HepG2 (cell line): ENCODE data around the gene BCAS3. TPM values are rescaled to one million over a fixed set of nuclear protein-coding genes. Genes with fewer than 3 reads are reported as not detected.

Experiments
- ATAC-seq: fragments of 200-7000 bp; cut with Tn5 transposase; 3 replicates; pipeline ENCODE4 v1.9.1; 2020; ENCODE audit warnings: mild to moderate bottlenecking, moderate library complexity
- BruUV-seq: library from RNA; stranded (reverse); fragments of 400-500 nt; replicated peaks from 2 replicates; lab custom pipeline; 2021; lab: Mats Ljungman, UMichigan
- CTCF ChIA-PET: fragments of 300-600 bp; formaldehyde crosslinking; extraction: SDS; loops from one replicate; lab custom pipeline; 2021; ENCODE audit warnings: low total read pairs, inconsistent platforms, low intra/inter-chr PET ratio; lab: Yijun Ruan, JAX
- POLR2A ChIA-PET: fragments of 350-600 bp; sonication (Branson Sonifier 250); formaldehyde crosslinking; loops from one replicate; lab custom pipeline; 2020; ENCODE audit warnings: antibody characterized with exemption, inconsistent platforms; lab: Yijun Ruan, JAX
- DNase-seq: peaks from one replicate; pipeline ENCODE4 v3.0.0-alpha.2; 2015; ENCODE audit warnings: low spot score
- FAIRE-seq: peaks from 3 replicates; lab custom pipeline; 2011; peaks lifted over from hg19 to GRCh38; lab: Jason Lieb, UNC
- H2AFZ ChIP-seq: one replicate; pipeline ENCODE4 v1.6.1; 2011; ENCODE audit warnings: low read length, inconsistent platforms
- H3K27ac ChIP-seq: fragments of 300-600 bp; 3 replicates; pipeline ENCODE4 v1.8.0; 2011; ENCODE audit warnings: mixed run types, mild to moderate bottlenecking, mixed read lengths, low read length, inconsistent platforms; ENCODE audit not compliant: insufficient read depth; ENCODE audit errors: extremely low read length
- H3K27me3 ChIP-seq, 2 experiments: fragments of 200-600 bp in 1 of 2; 2 replicates in 1 of 2; 3 replicates in 1 of 2; pipeline versions ENCODE4 v1.6.0 to v1.8.0; 2011; ENCODE audit warnings: low read length in 2 of 2, mild to moderate bottlenecking in 2 of 2, moderate library complexity in 2 of 2, inconsistent platforms in 1 of 2; ENCODE audit not compliant: insufficient read depth in 2 of 2, control insufficient read depth in 1 of 2
- H3K36me3 ChIP-seq, 2 experiments: fragments of 200-600 bp in 1 of 2; replicated peaks in 1 of 2; 2 replicates in 1 of 2; 3 replicates in 1 of 2; pipeline versions ENCODE4 v1.5.1 to v1.8.0; 2011; ENCODE audit warnings: low read length in 2 of 2, inconsistent platforms in 1 of 2; ENCODE audit not compliant: insufficient read depth in 2 of 2, control insufficient read depth in 1 of 2
- H3K4me1 ChIP-seq: 2 replicates; pipeline ENCODE4 v1.5.1; 2012; ENCODE audit warnings: low read length, inconsistent platforms; ENCODE audit not compliant: insufficient read depth
- H3K4me2 ChIP-seq: 2 replicates; pipeline ENCODE4 v1.6.0; 2011; ENCODE audit warnings: low read depth, low read length, inconsistent platforms
- H3K4me3 ChIP-seq, 3 experiments: fragments of 200-600 bp in 1 of 3; sonication (generic), shearing (Covaris generic) in 1 of 3; replicated peaks in 1 of 3; 2 replicates each; pipeline ENCODE4 v1.5.1; 2011 to 2016; ENCODE audit warnings: low read length in 3 of 3, inconsistent platforms in 2 of 3, low read depth in 2 of 3, mild to moderate bottlenecking in 2 of 3, control low read depth in 1 of 3, mixed read lengths in 1 of 3; ENCODE audit not compliant: insufficient read depth in 1 of 3
- H3K79me2 ChIP-seq: one replicate; pipeline ENCODE4 v1.6.1; 2011; ENCODE audit warnings: low read length, inconsistent platforms; ENCODE audit not compliant: insufficient read depth
- H3K9ac ChIP-seq: 2 replicates; pipeline ENCODE4 v1.6.0; 2011; ENCODE audit warnings: mild to moderate bottlenecking, low read depth, low read length, inconsistent platforms; ENCODE audit not compliant: insufficient read depth
- H3K9me3 ChIP-seq: 2 replicates; pipeline ENCODE4 v1.5.1; 2012; ENCODE audit warnings: mild to moderate bottlenecking, low read length
- H4K20me1 ChIP-seq: 2 replicates; pipeline ENCODE4 v1.6.0; 2011; ENCODE audit warnings: inconsistent platforms, mild to moderate bottlenecking, low read length, moderate library complexity; ENCODE audit not compliant: insufficient read depth
- PPARG ChIP-seq: conservative IDR thresholded peaks from 2 replicates; pipeline ENCODE4 v1.6.1; 2016; ENCODE audit warnings: missing biosample characterization, missing genetic modification reagents
- PRPF4 ChIP-seq: fragments of 200-400 bp; formaldehyde crosslinking; IDR thresholded peaks from 2 replicates; pipeline ENCODE4 v1.6.1; 2016; ENCODE audit warnings: low read length, low read depth; ENCODE audit not compliant: poor library complexity, severe bottlenecking
- SNAPC2 ChIP-seq: sonication (generic); formaldehyde crosslinking; IDR thresholded peaks from 2 replicates; pipeline ENCODE4 v1.8.1; 2022; ENCODE audit warnings: mild to moderate bottlenecking, missing genetic modification reagents
- TARDBP ChIP-seq: sonication (generic); formaldehyde crosslinking; IDR thresholded peaks from 2 replicates; pipeline ENCODE4 v1.8.0; 2022; ENCODE audit warnings: mild to moderate bottlenecking, missing genetic modification reagents
- XRCC5 ChIP-seq: fragments of 200-400 bp; formaldehyde crosslinking; optimal IDR thresholded peaks from 2 replicates; pipeline ENCODE3; 2017; ENCODE audit warnings: mild to moderate bottlenecking, low read length
- ZBTB3 ChIP-seq: sonication (generic); formaldehyde crosslinking; IDR thresholded peaks from 2 replicates; pipeline ENCODE4 v1.4.0; 2020; ENCODE audit warnings: low read depth, mild to moderate bottlenecking, moderate library complexity, missing genetic modification reagents, borderline replicate concordance
- ZFP36L2 ChIP-seq: sonication (generic); formaldehyde crosslinking; IDR thresholded peaks from 2 replicates; pipeline ENCODE4 v1.4.0; 2020; ENCODE audit warnings: missing genetic modification reagents
- ZNF430 ChIP-seq: sonication (generic); formaldehyde crosslinking; IDR thresholded peaks from 2 replicates; pipeline ENCODE4 v1.9.0; 2021; ENCODE audit warnings: mild to moderate bottlenecking, missing genetic modification reagents
- ZNF577 ChIP-seq: sonication (generic); formaldehyde crosslinking; IDR thresholded peaks from 2 replicates; pipeline ENCODE4 v1.4.0; 2020; ENCODE audit warnings: mild to moderate bottlenecking, low read depth, missing genetic modification reagents, borderline replicate concordance
- ZNF629 ChIP-seq: sonication (generic); formaldehyde crosslinking; conservative IDR thresholded peaks from 2 replicates; pipeline ENCODE4 v1.5.0; 2020; ENCODE audit warnings: missing genetic modification reagents
- ZNF724P ChIP-seq: sonication (generic); formaldehyde crosslinking; IDR thresholded peaks from 2 replicates; pipeline ENCODE4 v1.8.0; 2022; ENCODE audit warnings: missing genetic modification reagents, borderline replicate concordance
- WGBS: methylation state at CpG from one replicate; pipeline ENCODE4 v1.1.6; 2017; ENCODE audit warnings: low lambda C conversion rate; 5-methylcytosine and 5-hydroxymethylcytosine counted together
- in situ Hi-C: cut with HindIII; loops from 2 replicates; pipeline ENCODE4 v1.10.0; 2017; ENCODE audit warnings: low pct_unique_long_range_greater_than_20kb; ENCODE audit not compliant: extremely low pct_ligation_motif_present
- intact Hi-C: fragments of 100-400 bp; cut with micrococcal nuclease; formaldehyde crosslinking; loops from one replicate; pipeline ENCODE4 v1.10.0; 2022; ENCODE audit not compliant: unreplicated experiment
- polyA plus RNA-seq, 8 experiments: library from polyadenylated mRNA; depleted of rRNA in 3 of 8; stranded (reverse) in 7 of 8; unstranded in 1 of 8; fragments of >200 nt; fragmentation: Illumina TruSeq in 4 of 8; extraction: Trizol in 4 of 8; gene quantifications; 2 replicates each; pipeline versions ENCODE4 v1.2.1 to v1.2.3, GENCODE V29; 2011 to 2016; ENCODE audit warnings: low read depth in 4 of 8, missing spikeins in 1 of 8, mixed read lengths in 1 of 8; ENCODE audit not compliant: insufficient read depth in 1 of 8
- total RNA-seq, 5 experiments: library from RNA; depleted of rRNA; stranded (reverse); fragments of >200 nt; fragmentation: Illumina TruSeq; extraction: Trizol; gene quantifications; 2 replicates each; pipeline ENCODE4 v1.2.3, GENCODE V29; 2016; ENCODE audit warnings: low read depth in 1 of 5
- TF ChIP-seq, protein P1 (sequence below): sonication (generic); formaldehyde crosslinking; IDR thresholded peaks from 2 replicates; pipeline ENCODE4 v1.4.0; 2020; ENCODE audit warnings: mild to moderate bottlenecking, missing genetic modification reagents
- TF ChIP-seq, protein P2 (sequence below): sonication (generic); formaldehyde crosslinking; IDR thresholded peaks from 2 replicates; pipeline ENCODE4 v1.5.1; 2020; ENCODE audit warnings: mild to moderate bottlenecking, missing genetic modification reagents, borderline replicate concordance
- TF ChIP-seq, protein P3 (sequence below): sonication (generic); formaldehyde crosslinking; IDR thresholded peaks from 2 replicates; pipeline ENCODE4 v1.4.0; 2020; ENCODE audit warnings: mild to moderate bottlenecking, missing genetic modification reagents

Gene BCAS3
- total and polyA plus RNA-seq, 2 of the 13 experiments (the other 11 are each of a cell fraction or from before 2014, with no cell fraction given): 10.7 to 11.2 TPM

DNA sequence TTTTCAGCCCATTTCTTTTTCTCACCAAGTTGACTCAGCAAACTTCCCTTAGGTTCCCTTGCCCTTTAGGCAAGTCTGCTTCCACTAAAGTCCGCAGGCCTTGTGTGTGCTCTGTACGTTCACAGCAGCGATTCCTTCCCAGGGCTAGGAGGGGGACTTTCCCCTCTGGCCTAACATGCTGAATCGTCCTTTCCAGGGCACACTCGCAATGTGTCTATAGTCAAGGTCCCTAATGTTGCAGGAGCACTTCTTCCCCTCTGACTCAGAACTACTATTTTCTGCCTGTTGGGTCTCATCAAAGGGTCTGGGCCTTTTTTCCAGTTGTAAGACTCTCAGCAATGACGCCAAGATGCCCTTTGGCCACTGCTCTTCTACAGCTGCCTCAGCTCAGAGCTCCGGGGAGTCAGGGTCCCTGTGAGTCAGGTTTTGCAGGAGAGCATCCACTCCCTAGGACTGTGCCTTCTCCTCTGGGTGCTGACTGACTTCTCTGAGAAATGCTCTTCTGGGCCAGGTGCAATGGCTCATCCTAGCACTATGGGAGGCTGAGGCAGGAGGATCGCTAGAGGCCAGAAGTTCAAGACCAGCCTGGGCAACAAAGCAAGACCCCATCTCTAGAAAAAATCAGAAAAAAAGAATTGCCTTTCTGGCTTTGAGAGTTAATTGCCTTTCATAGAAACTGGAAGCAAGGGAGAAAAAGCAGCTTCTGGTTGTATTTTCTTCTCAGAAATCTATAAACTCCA, 657.6 kb downstream of the BCAS3 start:
- H3K4me3 ChIP-seq: peak overlapping the region; percentile 13 to 56 (median 22); a peak in 4 of 6 replicates
- no peaks in the 10 kb centered on the region for H3K27me3 ChIP-seq
- POLR2A ChIA-PET: interaction anchor here (1.0 to 2.6 kb wide), 12 partner anchors 12 to 64 kb away, joined by 3 to 29 read pairs (median 6); partner anchors contain the start of gene TBX2
- H3K27ac ChIP-seq: peak overlapping the region; percentile 86
- BruUV-seq: TSS peak; percentile 58
- no peaks in the 10 kb centered on the region for H3K79me2 ChIP-seq
- DNase-seq: peak; percentile 70
- ATAC-seq: peak; percentile 61
- no peaks in the 10 kb centered on the region for H3K36me3 ChIP-seq
- CTCF ChIA-PET: no interaction called here
- intact Hi-C loops (no loop called here), in situ Hi-C loops (no loop called here)
- H3K4me2 ChIP-seq: peak overlapping the region; percentile 93
- no peak overlapping the region for H2AFZ ChIP-seq
- H3K4me1 ChIP-seq: peaks cover 76% of the 10 kb centered on the region
- WGBS: 5% methylated on average over 8 of the region's 8 CpGs
- H3K9me3 ChIP-seq: no peaks in the 10 kb centered on the region
- peak; percentile 73 for FAIRE-seq
- peak overlapping the region; percentile 50 for H3K9ac ChIP-seq
- no peaks in the 10 kb centered on the region for H4K20me1 ChIP-seq
- peak; percentile 47 for TF ChIP-seq XRCC5
- no peak for TF ChIP-seq ZNF724P (CRISPR knock-in tag)
- 0 out of 2 replicates have a peak, but pooled peaks have one; percentile 28 for TF ChIP-seq ZNF629 (CRISPR knock-in tag)
- TF ChIP-seq, protein P1, sequence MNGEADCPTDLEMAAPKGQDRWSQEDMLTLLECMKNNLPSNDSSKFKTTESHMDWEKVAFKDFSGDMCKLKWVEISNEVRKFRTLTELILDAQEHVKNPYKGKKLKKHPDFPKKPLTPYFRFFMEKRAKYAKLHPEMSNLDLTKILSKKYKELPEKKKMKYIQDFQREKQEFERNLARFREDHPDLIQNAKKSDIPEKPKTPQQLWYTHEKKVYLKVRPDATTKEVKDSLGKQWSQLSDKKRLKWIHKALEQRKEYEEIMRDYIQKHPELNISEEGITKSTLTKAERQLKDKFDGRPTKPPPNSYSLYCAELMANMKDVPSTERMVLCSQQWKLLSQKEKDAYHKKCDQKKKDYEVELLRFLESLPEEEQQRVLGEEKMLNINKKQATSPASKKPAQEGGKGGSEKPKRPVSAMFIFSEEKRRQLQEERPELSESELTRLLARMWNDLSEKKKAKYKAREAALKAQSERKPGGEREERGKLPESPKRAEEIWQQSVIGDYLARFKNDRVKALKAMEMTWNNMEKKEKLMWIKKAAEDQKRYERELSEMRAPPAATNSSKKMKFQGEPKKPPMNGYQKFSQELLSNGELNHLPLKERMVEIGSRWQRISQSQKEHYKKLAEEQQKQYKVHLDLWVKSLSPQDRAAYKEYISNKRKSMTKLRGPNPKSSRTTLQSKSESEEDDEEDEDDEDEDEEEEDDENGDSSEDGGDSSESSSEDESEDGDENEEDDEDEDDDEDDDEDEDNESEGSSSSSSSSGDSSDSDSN (CRISPR knock-in tag): no peak
- TF ChIP-seq PPARG (CRISPR knock-in tag): 0 out of 2 replicates have a peak, but pooled peaks have one; percentile 10
- no peak for TF ChIP-seq ZFP36L2 (CRISPR knock-in tag)
- TF ChIP-seq, protein P2, sequence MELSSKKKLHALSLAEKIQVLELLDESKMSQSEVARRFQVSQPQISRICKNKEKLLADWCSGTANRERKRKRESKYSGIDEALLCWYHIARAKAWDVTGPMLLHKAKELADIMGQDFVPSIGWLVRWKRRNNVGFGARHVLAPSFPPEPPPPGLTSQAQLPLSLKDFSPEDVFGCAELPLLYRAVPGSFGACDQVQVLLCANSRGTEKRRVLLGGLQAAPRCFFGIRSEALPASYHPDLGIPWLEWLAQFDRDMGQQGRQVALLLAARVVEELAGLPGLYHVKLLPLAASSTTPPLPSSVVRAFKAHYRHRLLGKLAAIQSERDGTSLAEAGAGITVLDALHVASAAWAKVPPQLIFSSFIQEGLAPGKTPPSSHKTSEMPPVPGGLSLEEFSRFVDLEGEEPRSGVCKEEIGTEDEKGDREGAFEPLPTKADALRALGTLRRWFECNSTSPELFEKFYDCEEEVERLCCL: 0 out of 2 replicates have a peak, but pooled peaks have one; percentile 76
- TF ChIP-seq, protein P3, sequence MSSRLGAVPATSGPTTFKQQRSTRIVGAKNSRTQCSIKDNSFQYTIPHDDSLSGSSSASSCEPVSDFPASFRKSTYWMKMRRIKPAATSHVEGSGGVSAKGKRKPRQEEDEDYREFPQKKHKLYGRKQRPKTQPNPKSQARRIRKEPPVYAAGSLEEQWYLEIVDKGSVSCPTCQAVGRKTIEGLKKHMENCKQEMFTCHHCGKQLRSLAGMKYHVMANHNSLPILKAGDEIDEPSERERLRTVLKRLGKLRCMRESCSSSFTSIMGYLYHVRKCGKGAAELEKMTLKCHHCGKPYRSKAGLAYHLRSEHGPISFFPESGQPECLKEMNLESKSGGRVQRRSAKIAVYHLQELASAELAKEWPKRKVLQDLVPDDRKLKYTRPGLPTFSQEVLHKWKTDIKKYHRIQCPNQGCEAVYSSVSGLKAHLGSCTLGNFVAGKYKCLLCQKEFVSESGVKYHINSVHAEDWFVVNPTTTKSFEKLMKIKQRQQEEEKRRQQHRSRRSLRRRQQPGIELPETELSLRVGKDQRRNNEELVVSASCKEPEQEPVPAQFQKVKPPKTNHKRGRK: peak; percentile 75; the same call in 1 of the 2 replicates
- 0 out of 2 replicates have a peak, but pooled peaks have one; percentile 68 for TF ChIP-seq ZNF430
- 0 out of 2 replicates have a peak, but pooled peaks have one; percentile 1 for TF ChIP-seq ZBTB3 (CRISPR knock-in tag)
- TF ChIP-seq PRPF4: no peak
- TF ChIP-seq TARDBP: peak; percentile 67; the same call in 1 of the 2 replicates
- no peak for TF ChIP-seq ZNF577 (CRISPR knock-in tag)
- TF ChIP-seq SNAPC2 (CRISPR knock-in tag): no peak; the same call in 1 of the 2 replicates
